ENCODE results near the gene PMEPA1.

DNA sequence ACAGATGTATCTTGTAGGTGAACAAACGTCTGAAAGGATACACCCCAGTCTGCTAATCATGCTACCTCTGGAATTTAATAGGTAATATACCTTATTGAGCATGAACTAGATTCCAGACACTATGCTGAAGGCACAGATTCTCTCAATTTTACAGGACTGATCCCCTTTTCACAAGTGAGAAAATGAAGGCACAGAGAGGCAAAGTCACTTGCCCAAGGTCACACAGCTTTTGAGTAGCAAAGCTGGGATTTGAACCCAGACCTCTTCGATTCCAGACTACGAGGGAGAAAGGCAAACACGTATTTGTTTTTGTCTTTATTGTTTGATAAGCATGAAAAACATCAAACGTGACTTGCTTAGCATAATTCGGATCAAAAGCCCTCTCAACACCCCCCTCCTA is 34.4 kb upstream of the PMEPA1 start:
- TF ChIP-seq, protein P1, sequence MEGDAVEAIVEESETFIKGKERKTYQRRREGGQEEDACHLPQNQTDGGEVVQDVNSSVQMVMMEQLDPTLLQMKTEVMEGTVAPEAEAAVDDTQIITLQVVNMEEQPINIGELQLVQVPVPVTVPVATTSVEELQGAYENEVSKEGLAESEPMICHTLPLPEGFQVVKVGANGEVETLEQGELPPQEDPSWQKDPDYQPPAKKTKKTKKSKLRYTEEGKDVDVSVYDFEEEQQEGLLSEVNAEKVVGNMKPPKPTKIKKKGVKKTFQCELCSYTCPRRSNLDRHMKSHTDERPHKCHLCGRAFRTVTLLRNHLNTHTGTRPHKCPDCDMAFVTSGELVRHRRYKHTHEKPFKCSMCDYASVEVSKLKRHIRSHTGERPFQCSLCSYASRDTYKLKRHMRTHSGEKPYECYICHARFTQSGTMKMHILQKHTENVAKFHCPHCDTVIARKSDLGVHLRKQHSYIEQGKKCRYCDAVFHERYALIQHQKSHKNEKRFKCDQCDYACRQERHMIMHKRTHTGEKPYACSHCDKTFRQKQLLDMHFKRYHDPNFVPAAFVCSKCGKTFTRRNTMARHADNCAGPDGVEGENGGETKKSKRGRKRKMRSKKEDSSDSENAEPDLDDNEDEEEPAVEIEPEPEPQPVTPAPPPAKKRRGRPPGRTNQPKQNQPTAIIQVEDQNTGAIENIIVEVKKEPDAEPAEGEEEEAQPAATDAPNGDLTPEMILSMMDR (IDR thresholded peaks at IDR 0.05 in 8 of 11, conservative IDR thresholded peaks at IDR 0.05 in 3 of 11), result no peak
- no peak for TF ChIP-seq POLR2A (IDR thresholded peaks at IDR 0.05)
- TF ChIP-seq POLR2AphosphoS5 (IDR thresholded peaks at IDR 0.05), result no peak
